GM23338 (cell line): ENCODE data around the gene PDE6C. TPM values are rescaled to one million over a fixed set of nuclear protein-coding genes. Genes with fewer than 3 reads are reported as not detected.

Experiments
- ATAC-seq: fragments of 200-7000 bp; cut with Tn5 transposase; 3 replicates; pipeline ENCODE4 v1.9.1; 2020
- DNase-seq: peaks from one replicate; pipeline ENCODE4 v3.0.0-alpha.2; 2015; ENCODE audit warnings: low spot score
- H2AFZ ChIP-seq: fragments of 200-600 bp; sonication (generic); 2 replicates; pipeline ENCODE4 v1.8.0; 2016; ENCODE audit warnings: antibody characterized with exemption, mild to moderate bottlenecking, moderate library complexity
- H3F3A ChIP-seq: fragments of 200-600 bp; sonication (generic); replicated peaks from 2 replicates; pipeline ENCODE4 v1.8.0; 2017; ENCODE audit warnings: antibody characterized with exemption, mixed run types, low read depth
- H3K27ac ChIP-seq: fragments of 200-600 bp; sonication (generic); 2 replicates; pipeline ENCODE4 v1.6.1; 2016; ENCODE audit warnings: low read depth
- H3K27me3 ChIP-seq: fragments of 200-600 bp; sonication (generic); 2 replicates; pipeline ENCODE4 v1.8.0; 2016; ENCODE audit warnings: mild to moderate bottlenecking, mixed run types, moderate library complexity; ENCODE audit not compliant: insufficient read depth
- H3K36me3 ChIP-seq: fragments of 200-600 bp; sonication (generic); 2 replicates; pipeline ENCODE4 v1.8.0; 2016; ENCODE audit warnings: mild to moderate bottlenecking; ENCODE audit not compliant: insufficient read depth
- H3K4me1 ChIP-seq: fragments of 200-600 bp; sonication (generic); 2 replicates; pipeline ENCODE4 v1.8.0; 2016; ENCODE audit warnings: mild to moderate bottlenecking, moderate library complexity; ENCODE audit not compliant: insufficient read depth
- H3K4me2 ChIP-seq: fragments of 200-600 bp; sonication (generic); 2 replicates; pipeline ENCODE4 v1.7.1; 2017; ENCODE audit warnings: mixed run types
- H3K4me3 ChIP-seq: fragments of 200-600 bp; sonication (generic); 2 replicates; pipeline ENCODE4 v1.6.1; 2016; ENCODE audit warnings: mixed run types
- H3K79me2 ChIP-seq: fragments of 200-600 bp; sonication (generic); replicated peaks from 2 replicates; pipeline ENCODE4 v1.8.0; 2017; ENCODE audit warnings: mild to moderate bottlenecking; ENCODE audit not compliant: insufficient read depth
- H3K9me2 ChIP-seq: fragments of 200-600 bp; sonication (generic); 2 replicates; pipeline ENCODE4 v1.8.0; 2017; ENCODE audit not compliant: insufficient read depth
- H4K20me1 ChIP-seq: fragments of 200-600 bp; sonication (generic); replicated peaks from 2 replicates; pipeline ENCODE4 v1.8.0; 2017; ENCODE audit warnings: mild to moderate bottlenecking; ENCODE audit not compliant: insufficient read depth
- H3K27ac Mint-ChIP-seq: 2 replicates; pipeline ENCODE4 v1.8.0; 2020; ENCODE audit warnings: inconsistent platforms, mild to moderate bottlenecking, moderate library complexity, mixed read lengths
- H3K27me3 Mint-ChIP-seq: 3 replicates; pipeline ENCODE4 v1.8.0; 2022; ENCODE audit warnings: low read depth, mild to moderate bottlenecking, moderate library complexity, mixed read lengths, inconsistent platforms; ENCODE audit not compliant: insufficient read depth, poor library complexity
- H3K36me3 Mint-ChIP-seq: 3 replicates; pipeline ENCODE4 v1.8.0; 2021; ENCODE audit warnings: low read depth, mild to moderate bottlenecking, inconsistent platforms, moderate library complexity, mixed read lengths
- H3K4me1 Mint-ChIP-seq: 3 replicates; pipeline ENCODE4 v1.8.0; 2020; ENCODE audit warnings: mild to moderate bottlenecking, inconsistent platforms, mixed read lengths
- H3K4me3 Mint-ChIP-seq: 3 replicates; pipeline ENCODE4 v1.8.0; 2021; ENCODE audit warnings: moderate library complexity, mild to moderate bottlenecking, inconsistent platforms, mixed read lengths
- H3K9me3 Mint-ChIP-seq: 3 replicates; pipeline ENCODE4 v1.8.0; 2020; ENCODE audit warnings: moderate library complexity, mild to moderate bottlenecking, inconsistent platforms, mixed read lengths
- CTCF ChIP-seq, 2 experiments: fragments of 200-600 bp in 1 of 2; sonication (generic) in 1 of 2; conservative IDR thresholded peaks; 2 replicates each; pipeline versions ENCODE4 v1.5.1 to v1.6.1; 2016 to 2017; ENCODE audit warnings: antibody characterized with exemption in 2 of 2, low read depth in 2 of 2, mild to moderate bottlenecking in 2 of 2, moderate library complexity in 1 of 2
- ETS1 ChIP-seq: IDR thresholded peaks from 2 replicates; pipeline ENCODE4 v1.6.1; 2016; ENCODE audit warnings: antibody characterized with exemption
- EZH2 ChIP-seq: fragments of 200-600 bp; sonication (generic); IDR thresholded peaks from one replicate; pipeline ENCODE4 v1.8.0; 2017; ENCODE audit warnings: antibody characterized with exemption, mild to moderate bottlenecking, low read depth; ENCODE audit not compliant: unreplicated experiment
- EZH2phosphoT487 ChIP-seq: fragments of 200-600 bp; sonication (generic); IDR thresholded peaks from one replicate; pipeline ENCODE4 v1.8.1; 2018; ENCODE audit warnings: antibody characterized with exemption; ENCODE audit not compliant: unreplicated experiment
- NANOG ChIP-seq: IDR thresholded peaks from 2 replicates; pipeline ENCODE4 v1.6.1; 2016; ENCODE audit warnings: antibody characterized with exemption, borderline replicate concordance
- REST ChIP-seq: IDR thresholded peaks from one replicate; pipeline ENCODE4 v1.6.1; 2018; ENCODE audit warnings: antibody characterized with exemption; ENCODE audit not compliant: unreplicated experiment
- STAT1 ChIP-seq: IDR thresholded peaks from one replicate; pipeline ENCODE4 v1.6.1; 2016; ENCODE audit warnings: antibody characterized with exemption; ENCODE audit not compliant: unreplicated experiment
- ZNF331 ChIP-seq: fragments of 250-450 bp; sonication (Bioruptor Pico); IDR thresholded peaks from 2 replicates; pipeline ENCODE4 v1.5.0; 2020; ENCODE audit warnings: low read depth, mild to moderate bottlenecking, moderate library complexity
- ZNF462 ChIP-seq: fragments of 250-450 bp; sonication (Bioruptor Pico); IDR thresholded peaks from 2 replicates; pipeline ENCODE4 v1.5.0; 2020; ENCODE audit warnings: mild to moderate bottlenecking, moderate library complexity
- long read RNA-seq: library from polyadenylated mRNA; unstranded; transcript quantifications from one replicate; pipeline ENCODE4 v2.0.0, GENCODE V29; 2020; ENCODE audit not compliant: unreplicated experiment
- polyA plus RNA-seq: library from polyadenylated mRNA; unstranded; fragments of >200 nt; fragmentation: Nextera tagmentation; extraction: Ambion mirVana; gene quantifications from 2 replicates; pipeline ENCODE4 v1.2.1, GENCODE V29; 2016
- total RNA-seq: library from RNA; depleted of rRNA; stranded (reverse); fragments of >200 nt; shearing (Covaris generic); gene quantifications from 2 replicates; pipeline ENCODE4 v1.2.3, GENCODE V29; 2014; rRNA removed

PDE6C gene
- total RNA-seq, result not detected in 2 replicates
- polyA plus RNA-seq, result 0.06 and 0.17 TPM in 2 replicates
- long read RNA-seq, result 0 reads

GRCh38 chr10:93612311-93612710, at the start of gene PDE6C:
TSS of gene PDE6C (plus strand) at chr10:93612537. CDS start at chr10:93612726, 189 bp downstream.
- TF ChIP-seq ZNF462 (CRISPR knock-in tag) (no peak), STAT1 (no peak), ZNF331 (CRISPR knock-in tag) (no peak), REST (no peak), ETS1 (no peak), CTCF (conservative IDR thresholded peaks at IDR 0.05; ENCODE audit: low read depth in 2 of 2) (no peak), EZH2phosphoT487 (no peak), NANOG (no peak), EZH2 (no peak)
- DNase-seq (no peak), ATAC-seq (no peak)
- Histone ChIP-seq H3F3A (no peaks in the 10 kb centered on the region), H3K4me1 (no peaks in the 10 kb centered on the region; the same call in 1 of the 2 replicates), H2AFZ (no peak within 1 kb of the TSS), H4K20me1 (no peaks in the 10 kb centered on the region), H3K79me2 (no peaks in the 10 kb centered on the region), H3K9me2 (no peaks in the 10 kb centered on the region), H3K36me3 (no peaks in the 10 kb centered on the region), H3K4me2 (no peak within 1 kb of the TSS), H3K27me3 (no peaks in the 10 kb centered on the region), H3K4me3 (no peak within 1 kb of the TSS), H3K27ac (no peak within 1 kb of the TSS)
- peaks cover 3% of the 10 kb centered on the region for H3K27me3 Mint-ChIP-seq
- no peak within 1 kb of the TSS for H3K4me3 Mint-ChIP-seq
- no peaks in the 10 kb centered on the region for H3K36me3 Mint-ChIP-seq
- peaks cover 9% of the 10 kb centered on the region for H3K4me1 Mint-ChIP-seq
- H3K27ac Mint-ChIP-seq, result no peak within 1 kb of the TSS
- H3K9me3 Mint-ChIP-seq, result no peaks in the 10 kb centered on the region
